Right forelimb (tissue), 1 donor: ENCODE measurements around the gene MAP3K2.

Source experiments
- DNase-seq: peaks from one replicate; pipeline ENCODE4 v3.0.0-alpha.2; 2018

The MAP3K2 gene

DNA sequence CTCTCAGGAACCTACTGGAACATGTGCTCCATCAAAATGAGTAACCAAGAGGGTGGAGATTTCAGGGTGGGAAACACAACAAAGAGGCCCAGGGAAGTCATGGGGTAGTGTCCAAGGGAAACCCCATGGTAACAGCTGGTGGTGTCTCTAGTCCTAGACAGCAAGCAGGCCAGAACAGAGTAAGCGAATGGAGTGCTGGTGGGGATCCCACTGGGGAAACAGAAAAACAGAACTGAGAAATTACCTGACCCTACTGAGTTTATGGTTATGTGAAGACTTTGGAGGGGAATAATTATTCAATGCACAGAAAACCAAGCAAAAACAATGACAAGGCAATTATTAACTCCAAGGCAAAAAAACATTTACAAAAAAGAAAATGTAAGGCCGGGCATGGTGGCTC is 110.7 kb downstream of the MAP3K2 start:
- DNase-seq, result no peak

DNA sequence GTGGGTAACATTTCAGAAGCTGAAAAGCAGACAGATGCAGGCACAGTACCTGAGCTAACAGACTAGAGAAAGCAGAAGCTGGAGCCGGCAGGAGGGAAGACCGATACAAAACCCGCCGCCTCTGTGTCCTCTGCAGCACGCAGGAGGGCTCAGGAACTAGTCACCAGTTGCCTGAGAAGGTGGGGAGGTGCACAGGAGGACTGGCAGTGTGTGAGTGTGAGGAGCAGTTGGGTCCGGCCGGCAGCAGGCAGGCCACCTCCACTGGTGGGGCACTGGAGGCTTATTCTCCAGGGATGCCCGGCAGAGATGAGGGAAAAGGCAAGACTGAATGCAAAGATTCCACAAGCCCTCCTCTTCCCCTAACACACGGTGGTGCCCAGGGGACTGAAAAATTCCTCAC is 112.0 kb downstream of the MAP3K2 start:
- no peak for DNase-seq

DNA sequence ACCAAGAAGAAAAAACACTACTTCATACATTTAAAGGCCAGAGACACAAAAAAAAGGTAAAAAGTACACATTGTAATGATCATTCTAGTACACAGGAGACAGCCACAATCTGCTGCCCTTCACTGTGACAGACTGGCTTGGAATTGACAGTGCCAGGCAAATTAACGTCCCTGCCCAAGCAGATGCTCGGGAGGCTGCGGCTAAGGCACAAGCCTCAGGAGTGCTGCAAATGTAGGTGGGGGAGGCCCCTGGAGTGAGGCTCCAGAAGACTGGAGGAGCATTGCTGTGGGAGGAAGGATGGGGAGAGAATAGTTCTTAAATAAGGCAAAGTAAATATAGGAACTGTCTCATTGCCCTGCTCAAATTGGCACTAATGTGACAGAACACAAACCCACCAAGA is 112.4 kb downstream of the MAP3K2 start:
- no peak for DNase-seq

DNA sequence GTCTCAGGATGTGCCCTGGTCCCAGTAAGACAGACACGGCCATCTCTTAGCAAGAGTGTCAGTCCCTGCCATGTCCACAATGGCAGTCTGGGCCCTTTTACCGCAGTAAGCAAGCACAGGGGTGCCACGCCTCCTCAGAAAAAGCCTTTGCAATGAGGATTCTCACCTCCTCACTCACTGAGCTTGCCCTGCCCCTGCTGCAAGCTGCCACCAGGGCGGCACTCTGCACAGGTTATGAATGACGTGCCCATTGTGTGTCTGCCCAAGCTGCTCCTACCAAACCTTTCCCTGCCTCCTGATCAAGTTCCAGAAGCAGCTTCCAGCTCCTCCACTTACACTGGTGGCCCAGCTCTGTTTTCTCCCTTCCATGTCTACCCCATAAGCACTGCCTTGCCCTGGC is 117.1 kb downstream of the MAP3K2 start:
- DNase-seq, result no peak

DNA sequence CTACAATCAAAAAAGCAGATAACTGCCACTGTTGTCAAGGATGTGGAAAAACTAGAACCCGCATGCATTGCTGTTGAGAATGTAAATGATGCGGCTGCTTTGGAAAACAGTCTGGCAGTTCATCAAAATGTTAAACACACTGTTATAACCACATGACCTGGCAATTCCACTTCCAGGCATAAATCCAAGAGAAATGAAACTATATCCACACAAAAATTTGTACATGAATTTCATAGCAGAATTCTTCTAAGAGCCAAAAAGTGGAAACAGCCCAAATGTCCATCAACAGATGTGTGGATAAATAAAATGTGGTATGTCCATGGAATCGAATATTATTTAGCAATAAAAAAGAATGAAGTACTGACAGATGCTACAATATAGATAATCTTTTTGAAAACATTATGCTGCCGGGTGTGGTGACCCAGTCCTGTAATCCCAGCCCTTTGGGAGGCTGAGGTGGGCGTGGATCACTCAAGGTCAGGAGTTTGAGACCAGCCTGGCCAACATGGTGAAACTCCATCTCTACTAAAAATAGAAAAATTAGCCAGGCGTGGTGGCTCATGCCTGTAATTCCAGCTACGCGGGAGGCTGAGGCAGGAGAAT is 125.9 kb downstream of the MAP3K2 start:
- DNase-seq, result no peak

DNA sequence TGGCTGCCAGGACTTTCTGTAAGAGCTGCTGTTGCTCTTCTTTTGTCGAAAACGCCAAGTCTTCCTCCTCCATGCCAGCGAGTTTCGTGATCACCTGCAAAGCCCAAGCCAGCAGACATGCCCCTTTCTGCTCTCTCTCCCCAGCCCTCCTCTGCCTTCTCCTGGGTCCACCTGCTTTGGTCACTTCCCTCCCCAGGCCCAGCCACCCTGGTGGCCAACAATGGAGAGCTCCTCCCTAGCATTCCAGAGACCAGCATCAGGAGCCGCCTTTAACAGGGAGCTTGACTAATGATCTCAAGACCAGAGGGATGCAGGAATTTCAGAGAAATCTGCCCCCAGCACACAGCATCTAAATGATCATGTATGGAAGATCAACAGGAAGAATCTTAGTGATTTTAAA is 128.4 kb downstream of the MAP3K2 start:
- DNase-seq, result no peak

DNA sequence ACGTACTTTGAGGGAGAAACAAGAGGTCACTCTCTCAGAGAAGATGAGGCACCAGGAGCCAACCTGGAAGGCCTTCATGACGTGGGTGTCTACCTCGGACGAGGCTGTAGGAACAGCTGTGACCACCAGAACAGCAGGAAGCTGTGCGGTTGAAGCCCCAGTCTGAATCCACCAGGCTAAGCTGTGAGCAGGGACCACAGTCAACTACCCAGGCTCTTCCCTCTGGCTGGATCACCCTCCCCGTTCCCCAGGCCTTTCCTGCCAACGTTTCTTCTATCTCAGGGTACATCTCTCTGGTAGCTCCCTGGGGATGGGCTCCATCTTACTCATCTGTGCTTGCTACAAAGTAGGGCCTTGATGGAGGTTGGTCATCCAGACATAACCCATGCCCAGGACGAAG is 130.9 kb downstream of the MAP3K2 start:
- DNase-seq, result no peak

DNA sequence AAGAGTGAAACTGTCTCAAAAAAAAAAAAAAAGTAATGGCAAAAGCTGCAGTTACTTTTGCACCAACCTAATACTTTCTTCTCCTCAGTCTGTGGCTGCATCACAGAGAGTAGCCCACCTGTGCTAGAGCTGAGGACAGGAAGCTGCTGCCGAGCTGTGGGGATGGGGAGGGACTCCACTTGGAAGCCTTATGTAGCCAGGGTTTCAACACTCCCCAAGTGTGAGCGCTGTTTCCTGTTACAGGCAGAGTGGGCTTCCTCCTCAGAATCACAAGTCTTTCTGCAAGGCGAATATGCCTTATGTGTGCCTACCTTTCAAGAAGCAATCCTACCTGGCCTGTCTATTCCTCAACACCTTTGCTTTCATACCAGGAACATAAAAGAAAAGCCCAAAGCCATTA is 131.4 kb downstream of the MAP3K2 start:
- no peak for DNase-seq

DNA sequence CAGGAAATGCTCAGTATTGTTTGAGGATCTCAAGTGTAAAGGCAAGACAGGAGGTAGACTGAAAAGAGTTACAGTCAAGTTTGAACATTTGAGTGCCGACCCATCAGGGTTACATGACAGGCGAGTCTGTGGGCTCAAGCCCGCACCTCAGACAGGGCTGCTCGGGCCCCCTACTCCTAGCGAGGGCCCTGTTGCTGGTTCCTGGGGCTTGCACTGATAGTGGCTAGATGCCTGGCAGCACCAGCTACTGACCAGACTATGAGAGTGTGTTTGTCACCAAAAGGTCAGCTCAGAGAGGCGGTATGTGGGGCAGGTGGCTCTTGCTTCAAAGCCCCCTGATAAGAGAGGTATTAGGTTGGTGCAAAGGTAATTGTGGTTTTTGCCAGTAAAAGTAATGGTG is 132.1 kb downstream of the MAP3K2 start:
- no peak for DNase-seq

DNA sequence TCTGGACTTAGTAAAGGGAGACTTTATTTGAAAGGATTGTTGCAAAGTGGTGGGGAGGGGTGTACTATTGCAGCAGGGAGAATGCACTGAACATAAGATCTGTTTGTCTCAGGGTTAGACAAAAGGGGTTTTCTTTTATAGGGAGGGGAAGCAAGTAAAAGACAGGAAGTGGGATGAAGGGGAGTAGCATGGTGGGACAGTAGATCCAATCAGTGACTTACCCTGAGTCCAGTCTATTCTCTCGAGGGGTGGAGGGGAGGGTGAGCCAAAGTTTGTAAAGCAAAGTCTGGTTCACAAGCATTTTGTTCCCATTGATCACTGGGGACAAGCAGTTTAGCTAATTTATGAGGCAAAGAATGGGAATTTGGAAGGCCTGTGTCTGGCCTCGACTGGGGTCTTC is 132.6 kb downstream of the MAP3K2 start:
- DNase-seq, result peak; percentile 62

DNA sequence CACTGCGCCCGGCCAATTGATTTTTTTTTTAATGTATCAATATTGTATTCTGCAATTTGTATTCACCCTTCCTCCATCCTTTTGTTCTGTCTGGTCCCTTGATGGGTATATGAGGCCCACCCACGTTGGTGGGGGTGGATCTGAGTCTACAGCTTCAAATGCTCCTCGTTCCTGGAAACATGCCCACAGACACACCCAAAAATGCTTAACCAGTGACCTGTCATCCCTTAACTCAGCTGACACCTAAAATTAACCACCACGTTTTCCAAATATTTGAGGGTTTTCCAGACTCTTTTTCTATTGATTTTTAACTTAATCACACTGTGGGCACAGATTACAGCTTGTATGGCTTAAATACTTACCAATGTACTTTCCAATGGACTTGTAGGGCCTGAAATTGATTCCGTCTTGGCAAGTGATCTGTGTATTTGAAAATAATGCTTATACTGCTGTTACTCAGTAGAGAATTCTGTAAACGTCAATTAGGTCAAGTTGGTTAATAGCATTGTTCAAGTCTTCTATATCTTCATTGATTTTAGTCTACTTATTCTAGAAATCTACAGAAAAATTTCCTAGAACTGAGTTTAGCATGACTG is 133.3 kb downstream of the MAP3K2 start:
- DNase-seq, result no peak
